Caco-2 (cell line): ENCODE data around the gene MAN2B1. TPM values are rescaled to one million over a fixed set of nuclear protein-coding genes. Genes with fewer than 3 reads are reported as not detected.

Source experiments
- BruUV-seq: library from RNA; stranded (reverse); fragments of 400-500 nt; replicated peaks from 2 replicates; lab custom pipeline; 2021; lab: Mats Ljungman, UMichigan
- CTCF ChIA-PET: fragments of 300-600 bp; sonication (Branson Sonifier 250); formaldehyde crosslinking; loops from one replicate; lab custom pipeline; 2022; ENCODE audit warnings: antibody characterized with exemption; lab: Charles Lee
- POLR2A ChIA-PET: fragments of 300-600 bp; sonication (Branson Sonifier 250); formaldehyde crosslinking; loops from one replicate; lab custom pipeline; 2022; ENCODE audit warnings: antibody characterized with exemption; lab: Charles Lee
- DNase-seq, 2 experiments: peaks; one replicate each; pipeline versions ENCODE4 v3.0.0 to v3.0.0-alpha.2; 2020 to 2022
- H3K27me3 ChIP-seq: replicated peaks from 2 replicates; pipeline ENCODE4 v1.6.0; 2011; ENCODE audit warnings: low read length; ENCODE audit not compliant: control insufficient read depth, insufficient read depth
- H3K36me3 ChIP-seq: 2 replicates; pipeline ENCODE4 v1.5.1; 2011; ENCODE audit warnings: low read length; ENCODE audit not compliant: control insufficient read depth, insufficient read depth
- H3K4me1 ChIP-seq: fragments of 250-450 bp; sonication (Bioruptor Pico); 2 replicates; pipeline ENCODE4 v1.5.1; 2020; ENCODE audit warnings: mild to moderate bottlenecking
- H3K4me3 ChIP-seq: 2 replicates; pipeline ENCODE4 v1.5.1; 2011; ENCODE audit warnings: low read depth, mild to moderate bottlenecking, control low read depth, low read length
- H3K9me3 ChIP-seq: fragments of 250-450 bp; sonication (Bioruptor Pico); 2 replicates; pipeline ENCODE4 v1.5.1; 2020; ENCODE audit warnings: mild to moderate bottlenecking, moderate library complexity
- H3K27ac Mint-ChIP-seq: one replicate; pipeline ENCODE4 v1.8.0; 2022; ENCODE audit warnings: mixed read lengths; ENCODE audit not compliant: unreplicated experiment
- H3K27me3 Mint-ChIP-seq: one replicate; pipeline ENCODE4 v1.8.0; 2022; ENCODE audit warnings: mixed read lengths; ENCODE audit not compliant: insufficient read depth, unreplicated experiment
- H3K36me3 Mint-ChIP-seq: one replicate; pipeline ENCODE4 v1.8.0; 2022; ENCODE audit warnings: mild to moderate bottlenecking, mixed read lengths; ENCODE audit not compliant: insufficient read depth, unreplicated experiment
- H3K4me1 Mint-ChIP-seq: one replicate; pipeline ENCODE4 v1.8.0; 2022; ENCODE audit warnings: low read depth, mixed read lengths; ENCODE audit not compliant: unreplicated experiment
- H3K4me3 Mint-ChIP-seq: one replicate; pipeline ENCODE4 v1.8.0; 2022; ENCODE audit warnings: mild to moderate bottlenecking, moderate library complexity, mixed read lengths; ENCODE audit not compliant: unreplicated experiment
- H3K9me3 Mint-ChIP-seq: one replicate; pipeline ENCODE4 v1.8.0; 2022; ENCODE audit warnings: mixed read lengths; ENCODE audit not compliant: unreplicated experiment
- CTCF ChIP-seq, 2 experiments: fragments of 200-600 bp in 1 of 2; IDR thresholded peaks; 1 replicate in 1 of 2; 2 replicates in 1 of 2; pipeline versions ENCODE4 v1.5.1 to v1.8.0; 2011 to 2022; ENCODE audit warnings: antibody characterized with exemption in 1 of 2, control low read depth in 1 of 2, inconsistent platforms in 1 of 2, low read depth in 1 of 2, low read length in 1 of 2, mild to moderate bottlenecking in 1 of 2, moderate library complexity in 1 of 2; ENCODE audit not compliant: insufficient read depth in 1 of 2, severe bottlenecking in 1 of 2, unreplicated experiment in 1 of 2
- intact Hi-C: fragments of 100-400 bp; cut with micrococcal nuclease; formaldehyde crosslinking; loops from one replicate; pipeline ENCODE4 v1.10.0; 2022; ENCODE audit not compliant: unreplicated experiment
- total RNA-seq: library from RNA; stranded (reverse); gene quantifications from 2 replicates; pipeline ENCODE4 v1.2.3, GENCODE V29; 2022

The MAN2B1 gene
- total RNA-seq, 1 experiment from 2014 or later, result 70.5 TPM

- H3K36me3 ChIP-seq, result peaks cover 5% of the 10 kb centered on the region
- no peak for TF ChIP-seq CTCF (IDR thresholded peaks at IDR 0.05; ENCODE audit: insufficient read depth in 1 of 2, low read depth in 1 of 2, low read length in 1 of 2, severe bottlenecking in 1 of 2, unreplicated experiment in 1 of 2)
- no peaks in the 10 kb centered on the region for H3K27me3 Mint-ChIP-seq
- POLR2A ChIA-PET, result interaction anchor here (0.6 to 1.3 kb wide), 3 partner anchors 11 to 1072 kb away, joined by 3 read pairs; no protein-coding TSS in a partner anchor
- H3K9me3 ChIP-seq, result no peaks in the 10 kb centered on the region
- H3K27ac Mint-ChIP-seq, result peak overlapping the region; percentile 94
- H3K4me1 Mint-ChIP-seq, result peaks cover 8% of the 10 kb centered on the region
- no peaks in the 10 kb centered on the region for H3K9me3 Mint-ChIP-seq
- peak; percentile 75 to 77 for DNase-seq
- H3K4me1 ChIP-seq, result peaks cover 12% of the 10 kb centered on the region
- BruUV-seq, result TSS peak; percentile 56
- peak overlapping the region; percentile 85 for H3K4me3 Mint-ChIP-seq
- CTCF ChIA-PET, result interaction anchor here (0.6 kb wide), 2 partner anchors 58 to 152 kb away, joined by 3 to 5 read pairs; no protein-coding TSS in a partner anchor
- intact Hi-C loops, result no loop called here
- H3K4me3 ChIP-seq, result peak overlapping the region; percentile 84
- peaks cover 61% of the 10 kb centered on the region for H3K36me3 Mint-ChIP-seq
- H3K27me3 ChIP-seq, result no peaks in the 10 kb centered on the region
Measured at GRCh38 chr19:12669270-12670158, 3.0 kb upstream of the MAN2B1 start.

- no peaks in the 10 kb centered on the region for H3K9me3 ChIP-seq
- H3K27me3 Mint-ChIP-seq, result no peaks in the 10 kb centered on the region
- peak overlapping the region; percentile 85 for H3K4me3 Mint-ChIP-seq
- no peaks in the 10 kb centered on the region for H3K9me3 Mint-ChIP-seq
- peak overlapping the region; percentile 94 for H3K27ac Mint-ChIP-seq
- H3K4me3 ChIP-seq, result peak overlapping the region; percentile 84
- intact Hi-C loops, result no loop called here
- H3K4me1 Mint-ChIP-seq, result peaks cover 8% of the 10 kb centered on the region
- peak; percentile 54 to 71 for DNase-seq
- no peak for TF ChIP-seq CTCF (IDR thresholded peaks at IDR 0.05; ENCODE audit: insufficient read depth in 1 of 2, low read depth in 1 of 2, low read length in 1 of 2, severe bottlenecking in 1 of 2, unreplicated experiment in 1 of 2)
- no TSS peak for BruUV-seq
- POLR2A ChIA-PET, result interaction anchor here (1.0 to 1.3 kb wide), 2 partner anchors 12 to 58 kb away, joined by 3 read pairs; no protein-coding TSS in a partner anchor
- CTCF ChIA-PET, result no interaction called here
- H3K4me1 ChIP-seq, result peaks cover 12% of the 10 kb centered on the region
- H3K36me3 Mint-ChIP-seq, result peaks cover 60% of the 10 kb centered on the region
- no peaks in the 10 kb centered on the region for H3K27me3 ChIP-seq
- peaks cover 3% of the 10 kb centered on the region for H3K36me3 ChIP-seq
Measured at GRCh38 chr19:12668932-12669269, 2.4 kb upstream of the MAN2B1 start.

DNA sequence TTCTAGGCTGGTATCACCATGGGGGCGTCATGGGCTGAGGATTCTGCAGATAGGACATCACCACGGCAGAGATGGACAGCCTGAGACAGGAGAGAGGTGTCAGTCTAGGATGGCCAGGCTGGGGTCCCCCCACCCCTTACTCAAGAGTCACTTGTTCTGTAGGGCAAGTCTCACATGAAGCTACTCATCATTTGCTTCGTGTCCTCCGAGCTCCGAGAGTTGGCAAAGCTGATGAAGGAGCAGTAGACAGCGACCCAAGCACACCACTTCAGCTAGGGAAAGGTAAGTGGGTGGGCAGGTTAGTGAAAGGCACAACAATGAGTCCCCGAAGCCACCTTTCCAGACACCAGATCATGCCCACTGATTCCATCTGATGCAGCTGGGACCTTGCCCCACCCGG is 1.8 kb upstream of the MAN2B1 start:
- peaks cover 12% of the 10 kb centered on the region for H3K4me1 ChIP-seq
- H3K36me3 ChIP-seq, result peaks cover 2% of the 10 kb centered on the region
- ChIA-PET POLR2A (interaction anchor here (1.3 kb wide), 1 partner anchor 57 kb away, joined by 3 read pairs; no protein-coding TSS in a partner anchor), CTCF (interaction anchor here (0.5 kb wide), 1 partner anchor 490 kb away, joined by 3 read pairs; no protein-coding TSS in a partner anchor)
- peak overlapping the region; percentile 84 for H3K4me3 ChIP-seq
- no peak for TF ChIP-seq CTCF (IDR thresholded peaks at IDR 0.05; ENCODE audit: insufficient read depth in 1 of 2, low read depth in 1 of 2, low read length in 1 of 2, severe bottlenecking in 1 of 2, unreplicated experiment in 1 of 2)
- no peaks in the 10 kb centered on the region for H3K9me3 Mint-ChIP-seq
- DNase-seq, result no peak
- H3K9me3 ChIP-seq, result no peaks in the 10 kb centered on the region
- no TSS peak for BruUV-seq
- peak overlapping the region; percentile 94 for H3K27ac Mint-ChIP-seq
- H3K4me3 Mint-ChIP-seq, result peak overlapping the region; percentile 85
- peaks cover 55% of the 10 kb centered on the region for H3K36me3 Mint-ChIP-seq
- no peaks in the 10 kb centered on the region for H3K27me3 ChIP-seq
- peaks cover 8% of the 10 kb centered on the region for H3K4me1 Mint-ChIP-seq
- intact Hi-C loops, result no loop called here
- no peaks in the 10 kb centered on the region for H3K27me3 Mint-ChIP-seq
